AG04449 (cell line): Measurements from ENCODE around the gene TRIM63.

Experiments used
- CTCF ChIA-PET: fragments of 350-600 bp; formaldehyde crosslinking; extraction: SDS; loops from one replicate; lab custom pipeline; 2021; ENCODE audit warnings: antibody characterized with exemption; lab: Yijun Ruan, JAX
- POLR2A ChIA-PET: fragments of 400-600, 350-600 bp; formaldehyde crosslinking; extraction: SDS; loops from one replicate; lab custom pipeline; 2020; ENCODE audit warnings: antibody characterized with exemption, inconsistent platforms; lab: Yijun Ruan, JAX
- DNase-seq: peaks from one replicate; pipeline ENCODE4 v3.0.0-alpha.2; 2010; ENCODE audit warnings: low read depth, low spot score
- H3K4me3 ChIP-seq: 2 replicates; pipeline ENCODE4 v1.5.1; 2011; ENCODE audit warnings: low read depth, mild to moderate bottlenecking, control low read depth, low read length
- TF ChIP-seq, protein P1 (sequence below): IDR thresholded peaks from one replicate; pipeline ENCODE4 v1.5.1; 2011; ENCODE audit warnings: mild to moderate bottlenecking, moderate library complexity, low read length, control low read depth, inconsistent platforms; ENCODE audit not compliant: insufficient read depth; ENCODE audit errors: missing control alignments

TRIM63 gene

DNA sequence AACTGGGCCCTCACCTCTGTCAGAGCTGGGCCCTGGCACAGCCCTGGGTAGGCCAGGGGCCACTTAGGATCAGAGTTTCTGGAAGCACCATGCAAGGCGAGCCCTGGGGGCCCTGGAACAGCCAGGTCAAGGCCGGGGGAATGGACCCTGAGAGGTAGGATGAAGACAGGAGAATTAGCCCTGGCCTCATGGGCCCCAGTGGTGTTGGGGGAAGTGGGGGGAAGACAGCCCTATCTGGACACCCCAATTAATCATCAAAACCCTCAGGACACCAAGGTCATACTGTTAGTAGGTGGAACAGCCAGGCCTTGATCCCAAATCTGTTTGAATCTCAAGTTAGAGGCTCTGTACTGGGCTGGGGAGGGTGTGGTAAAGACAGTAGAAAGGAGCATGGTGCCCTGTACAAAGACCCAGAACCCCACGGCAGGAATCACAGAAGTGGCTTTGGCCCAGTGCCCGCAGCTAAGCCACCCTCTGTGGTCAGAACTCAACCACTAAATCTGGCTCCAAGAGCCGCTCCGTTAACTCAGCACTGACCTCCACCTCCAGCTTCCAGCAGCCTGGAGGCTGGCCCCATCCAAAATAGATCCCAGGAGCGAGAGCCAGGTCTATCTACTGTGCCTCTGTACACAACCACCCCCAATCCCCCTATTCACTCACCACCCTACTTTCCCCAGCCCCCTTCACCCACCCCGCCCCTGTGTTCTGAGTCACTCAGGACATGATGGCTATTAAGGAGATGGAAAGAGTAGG, 14.0 kb upstream of the TRIM63 start:
- POLR2A ChIA-PET = no interaction called here
- DNase-seq = no peak
- CTCF ChIA-PET = interaction anchor here (1.4 kb wide), 1 partner anchor 45 kb away, joined by 3 read pairs; no protein-coding TSS in a partner anchor
- TF ChIP-seq, protein P1, sequence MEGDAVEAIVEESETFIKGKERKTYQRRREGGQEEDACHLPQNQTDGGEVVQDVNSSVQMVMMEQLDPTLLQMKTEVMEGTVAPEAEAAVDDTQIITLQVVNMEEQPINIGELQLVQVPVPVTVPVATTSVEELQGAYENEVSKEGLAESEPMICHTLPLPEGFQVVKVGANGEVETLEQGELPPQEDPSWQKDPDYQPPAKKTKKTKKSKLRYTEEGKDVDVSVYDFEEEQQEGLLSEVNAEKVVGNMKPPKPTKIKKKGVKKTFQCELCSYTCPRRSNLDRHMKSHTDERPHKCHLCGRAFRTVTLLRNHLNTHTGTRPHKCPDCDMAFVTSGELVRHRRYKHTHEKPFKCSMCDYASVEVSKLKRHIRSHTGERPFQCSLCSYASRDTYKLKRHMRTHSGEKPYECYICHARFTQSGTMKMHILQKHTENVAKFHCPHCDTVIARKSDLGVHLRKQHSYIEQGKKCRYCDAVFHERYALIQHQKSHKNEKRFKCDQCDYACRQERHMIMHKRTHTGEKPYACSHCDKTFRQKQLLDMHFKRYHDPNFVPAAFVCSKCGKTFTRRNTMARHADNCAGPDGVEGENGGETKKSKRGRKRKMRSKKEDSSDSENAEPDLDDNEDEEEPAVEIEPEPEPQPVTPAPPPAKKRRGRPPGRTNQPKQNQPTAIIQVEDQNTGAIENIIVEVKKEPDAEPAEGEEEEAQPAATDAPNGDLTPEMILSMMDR = no peak
- no peak overlapping the region for H3K4me3 ChIP-seq

DNA sequence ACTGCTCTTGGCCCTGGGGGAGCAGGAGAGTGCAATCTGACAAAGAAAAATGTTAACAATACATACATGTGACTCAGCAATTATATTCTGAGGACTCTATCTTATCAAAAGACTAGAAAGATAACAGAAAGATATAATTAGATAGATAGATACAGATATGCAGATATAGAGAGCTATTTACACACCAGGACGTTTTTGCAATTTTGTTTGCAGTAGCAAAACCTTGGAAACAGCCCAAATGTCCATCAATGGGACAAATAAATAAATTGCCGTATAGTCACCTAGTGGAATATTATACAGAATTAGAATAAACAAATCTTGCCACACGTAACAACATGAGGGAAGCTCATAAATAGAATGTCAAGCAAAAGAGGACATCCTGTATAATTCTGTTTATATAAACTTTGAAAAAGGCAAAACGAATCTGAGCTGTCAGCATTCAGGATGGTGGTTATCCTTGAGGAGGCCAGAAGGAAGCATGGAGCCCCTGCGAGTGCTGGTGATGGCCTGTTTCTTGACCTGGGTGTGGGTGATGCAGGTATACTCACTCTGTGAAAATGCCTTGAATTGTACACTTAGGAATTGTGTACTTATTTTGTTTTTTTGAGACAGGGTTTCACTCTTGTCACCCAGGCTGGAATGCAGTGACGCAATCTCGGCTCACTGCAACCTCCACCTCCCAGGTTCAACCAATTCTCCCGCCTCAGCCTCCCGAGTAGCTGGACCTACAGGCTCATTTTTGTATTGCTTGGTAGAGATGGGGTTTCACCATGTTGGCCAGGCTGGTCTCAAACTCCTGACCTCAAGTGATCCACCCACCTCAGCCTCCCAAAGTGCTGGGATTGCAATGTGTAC, 12.8 kb upstream of the TRIM63 start:
- POLR2A ChIA-PET = no interaction called here
- H3K4me3 ChIP-seq = no peak overlapping the region
- TF ChIP-seq, protein P1 = no peak
- CTCF ChIA-PET = interaction anchor here (0.9 to 1.4 kb wide), 3 partner anchors 44 to 242 kb away, joined by 3 read pairs; no protein-coding TSS in a partner anchor
- no peak for DNase-seq

DNA sequence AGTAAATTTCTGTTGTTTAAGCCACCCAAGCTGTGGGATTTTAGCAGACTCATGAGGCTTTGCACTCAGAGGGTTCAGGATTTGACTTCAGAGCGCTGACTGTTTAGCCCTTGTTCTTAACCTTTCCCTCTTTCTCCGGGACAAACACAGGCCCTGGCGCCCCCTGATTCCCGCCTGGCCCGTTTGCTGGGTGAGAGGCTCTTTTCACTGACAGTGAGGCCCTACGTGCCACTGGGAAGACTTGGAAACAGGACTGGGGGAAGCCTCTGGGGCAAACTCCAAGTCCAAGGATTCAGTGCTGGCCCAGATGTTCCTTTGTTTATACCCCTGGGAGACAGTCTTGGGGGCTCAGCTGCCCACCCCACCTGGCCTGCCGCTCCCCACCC, 11.7 kb upstream of the TRIM63 start:
- TF ChIP-seq, protein P1 = no peak
- no peak for DNase-seq
- CTCF ChIA-PET = interaction anchor here (1.0 kb wide), 1 partner anchor 243 kb away, joined by 3 read pairs; no protein-coding TSS in a partner anchor
- POLR2A ChIA-PET = no interaction called here
- H3K4me3 ChIP-seq = no peak overlapping the region

DNA sequence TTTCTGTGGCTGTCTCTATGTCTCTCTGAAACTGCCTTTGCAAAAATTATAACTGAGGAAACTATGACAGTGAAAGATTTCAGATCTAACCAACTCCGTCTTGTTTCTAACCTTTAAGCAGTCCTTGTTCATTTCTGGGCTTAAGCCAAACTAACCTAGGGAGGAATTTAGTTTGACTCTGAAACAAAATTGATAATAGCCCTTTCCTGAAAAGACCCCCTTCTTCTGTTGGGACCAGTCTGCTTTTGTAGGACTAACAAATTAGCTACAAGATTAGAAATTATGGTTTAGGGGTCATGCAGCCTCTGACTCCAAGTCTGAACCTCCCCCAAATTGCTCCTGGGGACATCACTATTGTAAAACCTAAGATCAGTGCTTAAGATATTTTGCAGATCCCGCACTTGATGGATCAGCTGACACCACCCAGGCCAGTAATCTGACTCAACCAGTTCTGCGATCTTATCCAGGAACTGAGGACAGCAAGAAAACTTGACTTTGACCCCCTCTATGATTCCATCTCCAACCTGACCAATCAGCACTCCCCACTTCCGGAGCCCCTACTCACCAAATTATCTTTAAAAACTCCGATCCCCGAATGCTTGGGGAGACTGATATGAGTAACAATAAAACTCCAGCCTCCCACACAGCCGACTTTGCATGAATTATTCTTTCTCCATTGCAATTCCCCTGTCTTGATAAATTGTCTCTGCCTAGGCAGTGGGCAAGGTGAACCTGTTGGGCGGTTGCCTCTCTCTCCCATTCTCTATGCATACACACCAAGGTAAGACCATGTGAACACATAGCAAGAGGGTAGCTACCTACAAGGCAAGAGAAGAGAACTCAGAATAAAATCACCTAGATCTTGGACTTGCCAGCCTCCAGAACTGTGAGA, 11.1 kb upstream of the TRIM63 start:
- ChIA-PET CTCF (interaction anchor here (1.0 kb wide), 1 partner anchor 243 kb away, joined by 3 read pairs; no protein-coding TSS in a partner anchor), POLR2A (no interaction called here)
- TF ChIP-seq, protein P1 = no peak
- H3K4me3 ChIP-seq = no peak overlapping the region
- DNase-seq = no peak

DNA sequence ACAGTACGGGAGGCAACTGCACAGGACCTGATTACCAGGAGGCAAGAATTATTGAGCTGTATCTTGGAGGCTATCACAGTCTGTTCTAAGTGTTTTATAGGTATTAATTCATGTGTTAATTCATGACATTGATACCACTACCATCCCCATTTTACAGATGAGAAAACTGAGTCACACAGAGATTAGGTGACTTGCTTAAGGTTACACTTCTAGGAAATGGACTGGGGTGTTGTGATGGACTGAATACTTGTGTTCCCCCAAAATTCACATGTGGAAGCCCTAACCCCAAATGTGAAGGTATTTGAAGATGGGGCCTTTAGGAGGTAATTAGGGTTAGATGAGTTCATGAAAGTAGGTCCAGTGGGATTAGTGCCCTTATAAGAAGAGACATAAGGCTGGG, 10.1 kb upstream of the TRIM63 start:
- DNase-seq = no peak
- TF ChIP-seq, protein P1 = no peak
- POLR2A ChIA-PET = no interaction called here
- no peak overlapping the region for H3K4me3 ChIP-seq
- CTCF ChIA-PET = interaction anchor here (1.8 kb wide), 1 partner anchor 67 kb away, joined by 5 read pairs; no protein-coding TSS in a partner anchor
